Cardiac muscle cell (in vitro differentiated cells and primary cell): ENCODE measurements around the gene CCL13. TPM values are rescaled to one million over a fixed set of nuclear protein-coding genes. Genes with fewer than 3 reads are reported as not detected.

Experiments
- DNase-seq, 2 donors: peaks; one replicate each; pipeline versions ENCODE4 v3.0.0 to v3.0.0-alpha.2; 2010 to 2017; ENCODE audit warnings: low read depth in 1 of 2, low spot score in 1 of 2
- H3K27ac ChIP-seq: fragments of 200-600 bp; sonication (generic); 2 replicates; pipeline ENCODE4 v1.5.1; 2016
- H3K27me3 ChIP-seq: fragments of 200-600 bp; sonication (generic); 2 replicates; pipeline ENCODE4 v1.6.0; 2016; ENCODE audit warnings: control low read depth
- H3K36me3 ChIP-seq: fragments of 200-600 bp; sonication (generic); 2 replicates; pipeline ENCODE4 v1.5.1; 2016; ENCODE audit warnings: control low read depth
- H3K4me1 ChIP-seq: fragments of 200-600 bp; sonication (generic); 2 replicates; pipeline ENCODE4 v1.8.1; 2017; ENCODE audit warnings: low read depth, mild to moderate bottlenecking, mixed run types
- H3K4me3 ChIP-seq: fragments of 200-600 bp; sonication (generic); 2 replicates; pipeline ENCODE4 v1.5.1; 2016; ENCODE audit warnings: mild to moderate bottlenecking
- H3K9me3 ChIP-seq: fragments of 200-600 bp; sonication (generic); 2 replicates; pipeline ENCODE4 v1.5.1; 2017; ENCODE audit warnings: low read depth, mild to moderate bottlenecking, control low read depth
- CTCF ChIP-seq: IDR thresholded peaks from 2 replicates; pipeline ENCODE4 v1.5.1; 2012; ENCODE audit warnings: low read depth, mild to moderate bottlenecking, low read length
- polyA plus RNA-seq: library from polyadenylated mRNA; unstranded; fragments of >200 nt; fragmentation: Nextera tagmentation; extraction: Ambion mirVana; gene quantifications from 2 replicates; pipeline ENCODE4 v1.2.1, GENCODE V29; 2016
- total RNA-seq: library from RNA; depleted of rRNA; stranded (reverse); fragments of >200 nt; gene quantifications from 2 replicates; pipeline ENCODE4 v1.2.3, GENCODE V29; 2016

CCL13 gene
- total and polyA plus RNA-seq, 2 experiments from 2014 or later: not detected

GRCh38 chr17:34399725-34400124, 43.4 kb downstream of the CCL13 start:
- TF ChIP-seq CTCF: no peak
- H3K27ac ChIP-seq: no peak overlapping the region

GRCh38 chr17:34400301-34400931, 44.1 kb downstream of the CCL13 start:
- no peak for TF ChIP-seq CTCF
- no peaks in the 10 kb centered on the region for H3K36me3 ChIP-seq
- H3K4me1 ChIP-seq: no peaks in the 10 kb centered on the region
- H3K4me3 ChIP-seq: no peak overlapping the region
- H3K27ac ChIP-seq: no peak overlapping the region
- no peaks in the 10 kb centered on the region for H3K9me3 ChIP-seq
- no peaks in the 10 kb centered on the region for H3K27me3 ChIP-seq
- no peak for DNase-seq

More at GRCh38 chr17:34399725-34400124, 43.4 kb downstream of the CCL13 start:
- Histone ChIP-seq H3K27me3 (no peaks in the 10 kb centered on the region), H3K4me3 (no peak overlapping the region), H3K4me1 (no peaks in the 10 kb centered on the region), H3K36me3 (no peaks in the 10 kb centered on the region), H3K9me3 (no peaks in the 10 kb centered on the region)
- DNase-seq: no peak

- no peak for TF ChIP-seq CTCF
- H3K27ac ChIP-seq: no peak overlapping the region
- DNase-seq: no peak
- no peaks in the 10 kb centered on the region for H3K27me3 ChIP-seq
- H3K4me1 ChIP-seq: no peaks in the 10 kb centered on the region
- no peak overlapping the region for H3K4me3 ChIP-seq
- H3K36me3 ChIP-seq: no peaks in the 10 kb centered on the region
- no peaks in the 10 kb centered on the region for H3K9me3 ChIP-seq
Measured at GRCh38 chr17:34401165-34401564, 44.9 kb downstream of the CCL13 start.

GRCh38 chr17:34403006-34403405, 46.7 kb downstream of the CCL13 start:
- H3K9me3 ChIP-seq: no peaks in the 10 kb centered on the region
- no peak overlapping the region for H3K27ac ChIP-seq
- no peaks in the 10 kb centered on the region for H3K27me3 ChIP-seq
- no peak for DNase-seq
- H3K36me3 ChIP-seq: no peaks in the 10 kb centered on the region
- no peaks in the 10 kb centered on the region for H3K4me1 ChIP-seq
- H3K4me3 ChIP-seq: no peak overlapping the region
- TF ChIP-seq CTCF: no peak

GRCh38 chr17:34406226-34406625, 49.9 kb downstream of the CCL13 start:
- H3K36me3 ChIP-seq: no peaks in the 10 kb centered on the region
- no peak for DNase-seq
- H3K27ac ChIP-seq: no peak overlapping the region
- peaks cover 17% of the 10 kb centered on the region for H3K27me3 ChIP-seq
- H3K4me3 ChIP-seq: no peak overlapping the region
- TF ChIP-seq CTCF: no peak
- no peaks in the 10 kb centered on the region for H3K4me1 ChIP-seq
- no peaks in the 10 kb centered on the region for H3K9me3 ChIP-seq

Other genes with a start within 250 kb of the CCL13 start
- 0.46 and 0.54 TPM in 2 replicates for gene CCL2, start 101.2 kb upstream of the CCL13 start, total RNA-seq
- gene CCL2, start 101.2 kb upstream of the CCL13 start, polyA plus RNA-seq: 0.41 and 0.77 TPM in 2 replicates
- gene CCL7, start 86.3 kb upstream of the CCL13 start, total RNA-seq: not detected in 2 replicates
- not detected in 2 replicates for gene CCL7, start 86.3 kb upstream of the CCL13 start, polyA plus RNA-seq
- gene CCL11, start 70.7 kb upstream of the CCL13 start, total RNA-seq: not detected in 2 replicates
- not detected in 2 replicates for gene CCL11, start 70.7 kb upstream of the CCL13 start, polyA plus RNA-seq
- not detected in 2 replicates for gene CCL8, start 37.0 kb upstream of the CCL13 start, total RNA-seq
- gene CCL8, start 37.0 kb upstream of the CCL13 start, polyA plus RNA-seq: not detected in 2 replicates
- gene CCL1, start 6.8 kb downstream of the CCL13 start, total RNA-seq: not detected in 2 replicates
- gene CCL1, start 6.8 kb downstream of the CCL13 start, polyA plus RNA-seq: not detected in 2 replicates
- 0.18 and 0.46 TPM in 2 replicates for gene TMEM132E, start 223.1 kb downstream of the CCL13 start, total RNA-seq
- 0.16 TPM in 1 of 2 replicates, not detected in the other for gene TMEM132E, start 223.1 kb downstream of the CCL13 start, polyA plus RNA-seq